ENCODE results near the gene ITPR2.

ITPR2 gene

DNA sequence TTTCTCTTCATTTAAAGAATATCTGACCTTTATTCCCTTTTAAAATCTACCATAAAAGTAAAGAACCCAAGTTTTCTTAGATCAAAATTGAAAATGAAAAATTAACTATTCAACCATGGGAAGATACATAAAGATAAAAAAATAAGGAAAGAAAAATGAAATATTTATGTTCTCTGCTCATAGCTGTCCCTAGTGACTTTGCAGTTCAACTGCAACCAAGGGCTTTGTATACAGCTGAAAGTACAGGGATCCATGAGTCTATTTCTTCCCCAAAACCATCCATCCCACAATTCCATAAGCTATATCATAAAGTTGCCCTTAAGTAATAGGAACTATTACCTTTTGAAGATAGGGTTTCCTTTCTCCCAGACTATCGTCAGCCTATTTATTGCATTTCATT is 113.1 kb downstream of the ITPR2 start:
- TF ChIP-seq, protein P1, sequence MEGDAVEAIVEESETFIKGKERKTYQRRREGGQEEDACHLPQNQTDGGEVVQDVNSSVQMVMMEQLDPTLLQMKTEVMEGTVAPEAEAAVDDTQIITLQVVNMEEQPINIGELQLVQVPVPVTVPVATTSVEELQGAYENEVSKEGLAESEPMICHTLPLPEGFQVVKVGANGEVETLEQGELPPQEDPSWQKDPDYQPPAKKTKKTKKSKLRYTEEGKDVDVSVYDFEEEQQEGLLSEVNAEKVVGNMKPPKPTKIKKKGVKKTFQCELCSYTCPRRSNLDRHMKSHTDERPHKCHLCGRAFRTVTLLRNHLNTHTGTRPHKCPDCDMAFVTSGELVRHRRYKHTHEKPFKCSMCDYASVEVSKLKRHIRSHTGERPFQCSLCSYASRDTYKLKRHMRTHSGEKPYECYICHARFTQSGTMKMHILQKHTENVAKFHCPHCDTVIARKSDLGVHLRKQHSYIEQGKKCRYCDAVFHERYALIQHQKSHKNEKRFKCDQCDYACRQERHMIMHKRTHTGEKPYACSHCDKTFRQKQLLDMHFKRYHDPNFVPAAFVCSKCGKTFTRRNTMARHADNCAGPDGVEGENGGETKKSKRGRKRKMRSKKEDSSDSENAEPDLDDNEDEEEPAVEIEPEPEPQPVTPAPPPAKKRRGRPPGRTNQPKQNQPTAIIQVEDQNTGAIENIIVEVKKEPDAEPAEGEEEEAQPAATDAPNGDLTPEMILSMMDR (IDR thresholded peaks at IDR 0.05; ENCODE audit: borderline replicate concordance, insufficient read depth, low read depth, low read length), result no peak
- H3K4me3 ChIP-seq (ENCODE audit: low read depth, low read length), result no peak overlapping the region

DNA sequence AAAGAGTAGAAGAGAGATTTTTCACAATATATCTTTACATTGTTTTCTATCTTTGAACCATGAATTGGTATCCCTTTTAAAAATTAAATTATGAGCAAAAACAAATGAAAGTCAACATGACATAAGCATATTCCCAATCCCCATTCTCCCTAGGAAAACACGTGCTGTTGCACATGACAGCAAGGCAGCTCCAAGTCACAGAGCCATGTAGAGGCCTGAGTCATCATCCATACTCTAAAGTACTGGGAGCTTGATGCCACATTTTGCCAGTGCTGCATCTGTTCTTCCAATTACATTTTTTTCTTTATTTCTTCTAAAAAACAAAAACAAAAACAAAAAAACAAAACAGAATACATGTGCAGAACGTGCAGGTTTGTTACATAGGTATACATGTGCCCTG is 115.2 kb downstream of the ITPR2 start:
- TF ChIP-seq, protein P1 (IDR thresholded peaks at IDR 0.05; ENCODE audit: borderline replicate concordance, insufficient read depth, low read depth, low read length), result no peak
- H3K4me3 ChIP-seq (ENCODE audit: low read depth, low read length), result no peak overlapping the region

DNA sequence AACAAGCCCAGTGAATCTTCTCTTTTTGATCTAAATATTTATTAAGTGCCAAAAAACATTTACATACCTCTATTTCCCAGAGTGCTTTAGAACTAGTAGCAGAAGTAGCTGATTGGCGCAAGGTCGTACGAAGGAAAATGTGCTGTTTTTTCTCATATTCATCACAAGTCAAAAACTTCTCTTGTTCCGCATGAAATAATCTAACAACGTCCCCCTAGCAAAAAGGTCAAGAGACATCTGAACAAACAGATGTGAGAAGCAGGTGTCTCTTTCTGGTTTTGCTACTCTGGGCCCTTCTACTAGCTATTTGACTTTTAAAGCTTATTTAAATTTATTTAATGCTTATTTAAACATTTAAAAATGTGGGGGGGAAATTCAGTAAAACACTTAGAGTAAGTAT is 117.8 kb downstream of the ITPR2 start:
- TF ChIP-seq, protein P1 (IDR thresholded peaks at IDR 0.05; ENCODE audit: borderline replicate concordance, insufficient read depth, low read depth, low read length), result no peak
- H3K4me3 ChIP-seq (ENCODE audit: low read depth, low read length), result no peak overlapping the region

DNA sequence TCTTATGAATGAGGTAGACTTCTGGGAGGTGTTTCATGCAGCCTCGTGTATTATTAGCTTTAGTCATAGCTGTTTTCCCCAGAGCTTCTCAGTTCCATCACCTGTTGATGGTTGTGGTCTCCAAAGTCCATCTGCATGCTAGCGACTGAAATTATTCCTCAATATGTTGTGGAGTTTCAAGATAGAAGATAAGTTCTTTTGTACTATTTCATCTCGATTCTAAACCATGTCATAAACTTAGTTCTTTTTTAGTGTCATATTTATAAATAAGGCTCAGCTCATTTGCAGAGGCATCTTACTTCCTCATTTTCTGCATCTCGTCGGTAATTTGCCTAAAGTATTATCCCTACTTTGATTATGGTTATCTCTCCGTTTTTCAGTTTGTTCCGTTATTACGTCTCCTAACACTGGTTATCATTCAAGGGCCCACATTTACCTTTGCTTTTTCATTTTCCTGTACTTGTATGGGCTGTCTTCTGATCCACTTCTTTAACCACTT is 119.1 kb downstream of the ITPR2 start:
- H3K4me3 ChIP-seq (ENCODE audit: low read depth, low read length), result no peak overlapping the region
- TF ChIP-seq, protein P1 (IDR thresholded peaks at IDR 0.05; ENCODE audit: borderline replicate concordance, insufficient read depth, low read depth, low read length), result no peak

DNA sequence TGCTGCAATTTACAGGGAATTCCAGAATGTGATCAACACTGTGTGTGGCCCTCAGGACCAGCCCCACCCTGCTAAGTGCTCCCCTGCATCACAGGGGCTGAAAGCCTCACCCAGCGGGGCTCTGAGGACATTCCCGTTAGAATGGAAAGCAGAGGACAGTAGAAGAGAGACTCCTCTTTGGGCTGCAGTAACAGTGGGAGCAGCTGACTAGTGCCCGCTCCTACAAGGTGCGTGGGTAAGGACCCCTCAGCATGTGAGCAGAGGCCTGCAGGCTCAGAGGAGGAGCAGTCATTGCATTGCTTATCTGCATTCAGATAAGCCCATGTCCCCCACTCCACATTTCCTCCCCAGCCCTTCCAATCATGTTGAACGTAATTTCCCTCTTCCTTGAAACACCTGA is 120.1 kb downstream of the ITPR2 start:
- no peak overlapping the region for H3K4me3 ChIP-seq (ENCODE audit: low read depth, low read length)
- TF ChIP-seq, protein P1 (IDR thresholded peaks at IDR 0.05; ENCODE audit: borderline replicate concordance, insufficient read depth, low read depth, low read length), result no peak

DNA sequence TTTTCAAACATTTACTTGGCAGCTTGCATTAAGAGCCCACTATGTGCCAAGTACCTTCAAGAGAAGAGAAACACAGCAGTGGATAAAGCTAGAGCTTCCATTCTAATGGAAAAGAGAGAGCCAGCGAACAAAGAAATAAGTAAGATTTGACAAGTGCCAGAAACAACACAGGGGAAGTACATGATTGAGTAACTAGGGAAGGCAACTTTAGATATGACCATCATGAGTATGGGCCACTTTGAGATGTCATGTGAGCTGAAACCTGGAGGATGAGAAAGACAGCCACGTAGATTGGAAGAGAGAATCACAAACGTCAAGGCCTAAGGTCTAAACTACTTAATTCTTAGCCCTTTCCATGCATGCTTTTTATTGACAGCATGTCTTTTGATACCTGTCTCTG is 121.4 kb downstream of the ITPR2 start:
- TF ChIP-seq, protein P1 (IDR thresholded peaks at IDR 0.05; ENCODE audit: borderline replicate concordance, insufficient read depth, low read depth, low read length), result no peak
- no peak overlapping the region for H3K4me3 ChIP-seq (ENCODE audit: low read depth, low read length)

DNA sequence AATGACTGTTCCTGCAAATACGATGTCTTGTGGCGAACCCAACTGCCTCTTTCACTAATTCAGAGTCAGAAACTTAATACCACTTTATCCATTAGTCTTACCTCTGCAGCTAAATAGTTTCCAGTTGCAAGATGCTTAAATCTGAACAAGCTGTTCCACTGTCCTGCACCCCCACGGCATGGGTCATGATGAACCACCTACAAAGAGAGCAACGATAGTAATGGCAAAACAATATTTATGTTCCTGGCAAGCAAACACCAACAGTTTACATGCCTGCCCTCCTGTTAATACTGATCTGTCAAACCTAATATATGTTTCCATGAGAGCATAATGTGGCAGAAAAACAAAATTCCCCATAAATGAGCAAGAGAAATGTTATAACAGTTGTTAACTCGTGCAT is 121.9 kb downstream of the ITPR2 start:
- H3K4me3 ChIP-seq (ENCODE audit: low read depth, low read length), result no peak overlapping the region
- TF ChIP-seq, protein P1 (IDR thresholded peaks at IDR 0.05; ENCODE audit: borderline replicate concordance, insufficient read depth, low read depth, low read length), result no peak

Measured in GM12875 (cell line).